Parathyroid adenoma (tissue), 2 donors: ENCODE measurements around the gene AGR3.

Source experiments
- H2AFZ ChIP-seq: fragments of 300-600 bp; sonication (generic); one replicate; pipeline ENCODE4 v1.7.0; 2017; ENCODE audit warnings: antibody characterized with exemption, mild to moderate bottlenecking
- H3K27ac ChIP-seq: fragments of 300-600 bp; sonication (generic); one replicate; pipeline ENCODE4 v1.7.0; 2017
- H3K27me3 ChIP-seq: fragments of 300-600 bp; sonication (generic); one replicate; pipeline ENCODE4 v1.7.0; 2017; ENCODE audit warnings: low read length; ENCODE audit not compliant: control insufficient read depth, insufficient read depth
- H3K36me3 ChIP-seq: fragments of 300-600 bp; sonication (generic); one replicate; pipeline ENCODE4 v1.7.0; 2017; ENCODE audit warnings: low read length; ENCODE audit not compliant: control insufficient read depth, insufficient read depth
- H3K4me1 ChIP-seq: fragments of 300-600 bp; sonication (generic); one replicate; pipeline ENCODE4 v1.7.0; 2017; ENCODE audit warnings: control low read depth
- H3K4me2 ChIP-seq: fragments of 300-600 bp; sonication (generic); one replicate; pipeline ENCODE4 v1.7.0; 2017; ENCODE audit warnings: low read length
- H3K4me3 ChIP-seq: fragments of 300-600 bp; sonication (generic); one replicate; pipeline ENCODE4 v1.7.0; 2017; ENCODE audit warnings: low read depth, low read length
- H3K79me2 ChIP-seq: fragments of 300-600 bp; sonication (generic); one replicate; pipeline ENCODE4 v1.7.0; 2017; ENCODE audit warnings: control low read depth
- H3K9ac ChIP-seq: fragments of 300-600 bp; sonication (generic); one replicate; pipeline ENCODE4 v1.7.0; 2017; ENCODE audit warnings: mild to moderate bottlenecking
- H3K9me3 ChIP-seq: fragments of 300-600 bp; sonication (generic); one replicate; pipeline ENCODE4 v1.7.0; 2017; ENCODE audit warnings: low read length; ENCODE audit not compliant: control insufficient read depth
- TF ChIP-seq, protein P1 (sequence below): fragments of 300-600 bp; sonication (generic); IDR thresholded peaks from one replicate; pipeline ENCODE4 v1.7.0; 2017; ENCODE audit warnings: antibody characterized with exemption, mild to moderate bottlenecking
- donor health status: primary hyperparathyroidism.

The AGR3 gene

DNA sequence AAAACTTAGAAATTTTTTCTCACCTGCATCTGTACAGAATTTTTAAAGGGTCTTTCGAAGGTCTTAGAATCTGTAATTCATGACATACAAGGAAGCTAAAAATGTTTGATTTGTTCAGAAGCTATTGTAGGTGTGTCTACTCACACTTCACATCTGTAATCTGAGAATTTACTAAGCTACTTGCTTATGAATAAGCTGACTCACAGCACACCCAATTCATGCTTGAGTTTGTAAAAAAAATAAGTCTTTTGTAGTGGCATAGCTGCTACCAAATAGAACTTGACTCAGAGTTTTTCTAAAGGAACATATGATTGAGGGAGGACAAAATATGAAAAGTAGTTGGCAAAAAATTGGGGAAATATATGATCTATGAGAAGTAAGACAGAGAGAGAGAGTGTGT lies 64.2 kb downstream of the AGR3 start:
- TF ChIP-seq, protein P1, sequence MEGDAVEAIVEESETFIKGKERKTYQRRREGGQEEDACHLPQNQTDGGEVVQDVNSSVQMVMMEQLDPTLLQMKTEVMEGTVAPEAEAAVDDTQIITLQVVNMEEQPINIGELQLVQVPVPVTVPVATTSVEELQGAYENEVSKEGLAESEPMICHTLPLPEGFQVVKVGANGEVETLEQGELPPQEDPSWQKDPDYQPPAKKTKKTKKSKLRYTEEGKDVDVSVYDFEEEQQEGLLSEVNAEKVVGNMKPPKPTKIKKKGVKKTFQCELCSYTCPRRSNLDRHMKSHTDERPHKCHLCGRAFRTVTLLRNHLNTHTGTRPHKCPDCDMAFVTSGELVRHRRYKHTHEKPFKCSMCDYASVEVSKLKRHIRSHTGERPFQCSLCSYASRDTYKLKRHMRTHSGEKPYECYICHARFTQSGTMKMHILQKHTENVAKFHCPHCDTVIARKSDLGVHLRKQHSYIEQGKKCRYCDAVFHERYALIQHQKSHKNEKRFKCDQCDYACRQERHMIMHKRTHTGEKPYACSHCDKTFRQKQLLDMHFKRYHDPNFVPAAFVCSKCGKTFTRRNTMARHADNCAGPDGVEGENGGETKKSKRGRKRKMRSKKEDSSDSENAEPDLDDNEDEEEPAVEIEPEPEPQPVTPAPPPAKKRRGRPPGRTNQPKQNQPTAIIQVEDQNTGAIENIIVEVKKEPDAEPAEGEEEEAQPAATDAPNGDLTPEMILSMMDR: no peak
- Histone ChIP-seq H3K27ac (no peak overlapping the region), H3K9me3 (no peaks in the 10 kb centered on the region), H3K4me1 (no peaks in the 10 kb centered on the region), H3K4me2 (no peak overlapping the region), H2AFZ (no peak overlapping the region), H3K36me3 (no peaks in the 10 kb centered on the region), H3K9ac (no peak overlapping the region), H3K4me3 (no peak overlapping the region), H3K27me3 (no peaks in the 10 kb centered on the region), H3K79me2 (no peaks in the 10 kb centered on the region)

- no peak overlapping the region for H3K9ac ChIP-seq
- H3K79me2 ChIP-seq: no peaks in the 10 kb centered on the region
- H3K27me3 ChIP-seq: no peaks in the 10 kb centered on the region
- H3K27ac ChIP-seq: no peak overlapping the region
- no peak overlapping the region for H3K4me2 ChIP-seq
- TF ChIP-seq, protein P1: no peak
- no peak overlapping the region for H3K4me3 ChIP-seq
- H3K9me3 ChIP-seq: no peaks in the 10 kb centered on the region
- H2AFZ ChIP-seq: no peak overlapping the region
- H3K4me1 ChIP-seq: no peaks in the 10 kb centered on the region
- no peaks in the 10 kb centered on the region for H3K36me3 ChIP-seq
Measured at GRCh38 chr7:16816824-16817223, 65.0 kb downstream of the AGR3 start.

GRCh38 chr7:16815001-16815400 lies 66.8 kb downstream of the AGR3 start:
- H3K27me3 ChIP-seq: no peaks in the 10 kb centered on the region
- TF ChIP-seq, protein P1: no peak
- no peak overlapping the region for H3K9ac ChIP-seq
- H3K36me3 ChIP-seq: no peaks in the 10 kb centered on the region
- H3K79me2 ChIP-seq: no peaks in the 10 kb centered on the region
- no peak overlapping the region for H3K4me2 ChIP-seq
- H3K4me1 ChIP-seq: no peaks in the 10 kb centered on the region
- no peak overlapping the region for H3K4me3 ChIP-seq
- no peak overlapping the region for H2AFZ ChIP-seq
- no peak overlapping the region for H3K27ac ChIP-seq
- no peaks in the 10 kb centered on the region for H3K9me3 ChIP-seq

- H3K79me2 ChIP-seq: no peaks in the 10 kb centered on the region
- H3K9ac ChIP-seq: no peak overlapping the region
- no peak overlapping the region for H3K27ac ChIP-seq
Measured at GRCh38 chr7:16813232-16813616, 68.6 kb downstream of the AGR3 start.

More at GRCh38 chr7:16813232-16813616, 68.6 kb downstream of the AGR3 start:
- Histone ChIP-seq H3K36me3 (no peaks in the 10 kb centered on the region), H3K4me1 (no peaks in the 10 kb centered on the region), H3K27me3 (no peaks in the 10 kb centered on the region), H3K4me2 (no peak overlapping the region), H3K4me3 (no peak overlapping the region), H2AFZ (no peak overlapping the region), H3K9me3 (no peaks in the 10 kb centered on the region)
- TF ChIP-seq, protein P1: no peak
